Erythroblast (primary cell): ENCODE results near the gene ELFN2.
"Not testable (repeated sequence)": the region's sequence is repeated elsewhere in the genome, so short reads cannot be mapped to it uniquely, and the experiment has no call there.

Source experiments
- DNase-seq, 2 experiments: peaks; one replicate each; lab custom pipeline; 2025; lab: John Stamatoyannopoulos, UW
- GATA1 ChIP-seq: IDR thresholded peaks from 2 replicates; pipeline ENCODE4 v1.6.1; 2011; ENCODE audit warnings: low read depth, mild to moderate bottlenecking, control low read depth, low read length, moderate library complexity
- POLR2A ChIP-seq: IDR thresholded peaks from 2 replicates; pipeline ENCODE4 v1.6.1; 2011; ENCODE audit warnings: mild to moderate bottlenecking, low read length

Gene ELFN2, protein sequence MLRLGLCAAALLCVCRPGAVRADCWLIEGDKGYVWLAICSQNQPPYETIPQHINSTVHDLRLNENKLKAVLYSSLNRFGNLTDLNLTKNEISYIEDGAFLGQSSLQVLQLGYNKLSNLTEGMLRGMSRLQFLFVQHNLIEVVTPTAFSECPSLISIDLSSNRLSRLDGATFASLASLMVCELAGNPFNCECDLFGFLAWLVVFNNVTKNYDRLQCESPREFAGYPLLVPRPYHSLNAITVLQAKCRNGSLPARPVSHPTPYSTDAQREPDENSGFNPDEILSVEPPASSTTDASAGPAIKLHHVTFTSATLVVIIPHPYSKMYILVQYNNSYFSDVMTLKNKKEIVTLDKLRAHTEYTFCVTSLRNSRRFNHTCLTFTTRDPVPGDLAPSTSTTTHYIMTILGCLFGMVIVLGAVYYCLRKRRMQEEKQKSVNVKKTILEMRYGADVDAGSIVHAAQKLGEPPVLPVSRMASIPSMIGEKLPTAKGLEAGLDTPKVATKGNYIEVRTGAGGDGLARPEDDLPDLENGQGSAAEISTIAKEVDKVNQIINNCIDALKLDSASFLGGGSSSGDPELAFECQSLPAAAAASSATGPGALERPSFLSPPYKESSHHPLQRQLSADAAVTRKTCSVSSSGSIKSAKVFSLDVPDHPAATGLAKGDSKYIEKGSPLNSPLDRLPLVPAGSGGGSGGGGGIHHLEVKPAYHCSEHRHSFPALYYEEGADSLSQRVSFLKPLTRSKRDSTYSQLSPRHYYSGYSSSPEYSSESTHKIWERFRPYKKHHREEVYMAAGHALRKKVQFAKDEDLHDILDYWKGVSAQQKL

DNA sequence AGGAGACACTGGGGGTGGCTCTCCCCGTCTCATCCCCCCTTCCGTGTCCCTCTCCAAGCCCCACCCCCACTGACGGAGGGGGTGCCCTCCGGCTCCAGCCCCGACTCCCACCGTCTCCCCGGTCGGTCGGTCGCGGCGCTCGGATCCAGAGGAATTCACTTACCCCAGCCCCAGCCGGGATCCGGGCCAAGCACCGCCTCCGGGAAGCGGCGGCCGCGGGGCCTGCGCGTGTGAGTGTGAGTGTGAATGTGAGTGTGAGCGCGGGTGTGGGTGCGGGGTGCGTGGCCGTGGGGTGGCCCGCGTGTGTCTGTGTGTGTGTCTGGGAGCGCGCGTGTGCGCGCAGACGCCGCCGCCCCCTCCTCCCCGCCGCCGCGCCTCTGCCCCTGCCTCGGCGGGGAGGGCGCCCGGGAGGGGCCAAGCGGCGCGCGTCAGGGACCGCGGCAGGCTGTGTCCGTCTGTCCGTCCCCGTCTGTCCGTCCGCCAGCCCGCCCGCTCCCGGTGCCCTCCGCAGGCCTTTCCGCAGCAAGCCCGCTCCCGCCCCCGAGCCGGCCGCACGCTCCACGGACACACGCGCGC is at the start of gene ELFN2:
ELFN2 (minus strand) TSS at position 345 of the 576 bp plus-strand sequence. CDS start 51,945 bp downstream, outside the sequence.
- no peak for DNase-seq
- TF ChIP-seq POLR2A (no peak), GATA1 (no peak)

DNA sequence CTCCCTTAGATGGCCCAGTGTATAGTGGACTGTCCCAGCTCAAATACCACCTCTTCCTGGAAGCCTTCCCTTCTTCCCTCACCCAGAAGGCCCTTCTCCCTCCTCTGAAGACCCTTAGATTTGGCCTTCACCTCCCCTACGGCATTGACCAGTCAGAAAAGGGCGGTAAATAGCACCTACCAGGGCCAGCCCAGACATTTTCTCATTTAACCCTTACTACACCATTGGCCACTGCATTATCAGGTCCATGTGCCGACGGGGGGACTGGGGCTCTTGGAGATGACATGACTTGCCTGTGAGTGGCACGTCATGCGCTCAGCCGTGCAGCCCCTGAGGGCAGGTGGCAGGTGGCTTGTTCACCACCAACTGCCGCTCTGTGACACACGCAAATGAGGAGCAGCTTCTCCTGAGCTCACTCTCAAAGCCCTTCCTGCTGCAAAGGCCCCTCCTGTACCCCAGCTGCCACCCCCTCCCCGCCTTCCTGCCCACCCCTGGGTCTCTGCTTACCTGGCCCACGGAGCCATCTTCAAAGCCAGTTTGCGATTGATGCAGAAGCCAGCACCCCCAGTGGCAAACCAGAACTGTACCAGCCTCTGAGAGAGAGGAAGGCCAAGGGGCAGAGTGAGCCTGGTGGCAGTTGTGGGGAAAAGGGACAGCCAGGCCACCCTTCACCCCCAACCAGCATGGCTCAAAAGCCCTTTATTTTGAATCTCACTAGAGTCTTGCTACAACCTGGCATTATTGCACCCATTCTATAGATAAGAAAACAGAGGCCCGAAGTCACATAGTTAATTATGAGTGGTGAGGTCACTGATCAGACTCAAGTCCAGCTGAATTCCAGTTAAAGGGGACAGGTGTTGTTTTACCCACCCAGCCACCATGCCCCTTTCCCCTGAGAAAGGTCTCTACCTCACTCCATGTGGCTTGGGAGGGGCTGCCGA is 49.4 kb upstream of the ELFN2 start:
- TF ChIP-seq GATA1 (no peak), POLR2A (no peak)

DNA sequence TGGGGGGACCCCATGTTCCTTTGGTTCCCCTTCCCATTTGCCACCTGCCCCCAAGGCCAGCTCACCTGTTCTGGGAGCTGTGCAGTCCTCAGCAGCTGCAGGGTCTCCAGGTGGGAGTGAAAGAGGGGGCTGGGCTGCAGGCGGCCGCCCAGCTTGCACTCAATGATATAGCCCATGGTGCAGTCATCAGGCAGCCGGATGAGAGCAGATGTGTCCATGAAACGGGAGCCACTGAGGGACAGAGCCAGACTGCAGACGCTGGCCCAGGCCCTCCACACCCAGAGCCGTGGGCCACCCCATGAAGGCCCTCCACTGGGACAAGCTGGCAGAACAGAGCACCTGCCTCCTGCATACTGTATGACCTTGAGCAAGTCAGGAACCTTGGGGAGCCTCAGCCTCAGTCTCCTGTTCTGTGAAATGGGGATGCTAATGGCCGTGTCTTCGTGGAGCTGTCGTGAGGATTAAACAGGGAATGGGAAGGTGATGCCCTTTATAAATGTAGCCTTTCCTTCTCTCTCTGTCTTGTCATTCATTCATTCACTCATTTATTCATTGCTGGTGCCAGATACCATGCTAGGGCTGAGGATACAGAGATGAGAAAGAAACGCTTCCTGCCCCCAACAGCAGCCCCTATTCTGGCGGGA is 47.3 kb upstream of the ELFN2 start:
- no peak for DNase-seq
- TF ChIP-seq GATA1 (no peak), POLR2A (no peak)

More for the DNA sequence above, 49.4 kb upstream of the ELFN2 start:
- DNase-seq, result no peak

DNA sequence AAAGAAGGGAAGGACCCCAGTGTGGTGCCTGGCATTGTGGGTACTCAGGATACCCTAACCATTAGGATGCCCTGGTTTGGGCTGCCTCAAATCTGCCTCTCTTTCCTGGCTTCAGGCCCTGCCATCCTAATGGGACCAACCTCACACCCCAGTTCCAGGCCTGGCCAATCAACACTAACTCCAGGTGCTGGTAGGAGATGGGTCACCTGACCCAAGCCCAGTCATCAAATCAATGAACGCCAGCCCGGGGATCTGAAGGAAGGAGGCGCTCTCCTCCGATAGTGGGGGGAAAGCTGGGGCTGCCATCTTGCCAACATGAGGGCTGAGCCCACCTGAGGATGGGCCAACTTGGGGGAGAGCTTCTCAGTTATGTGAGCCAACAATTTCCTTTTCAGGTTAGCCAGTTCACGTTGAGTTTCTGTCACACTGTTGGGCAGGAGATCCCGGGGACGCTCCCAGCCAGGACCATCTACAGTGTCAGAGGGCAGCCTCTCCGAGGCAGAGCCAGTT is 46.2 kb upstream of the ELFN2 start:
- TF ChIP-seq POLR2A (no peak), GATA1 (no peak)
- DNase-seq, result no peak

DNA sequence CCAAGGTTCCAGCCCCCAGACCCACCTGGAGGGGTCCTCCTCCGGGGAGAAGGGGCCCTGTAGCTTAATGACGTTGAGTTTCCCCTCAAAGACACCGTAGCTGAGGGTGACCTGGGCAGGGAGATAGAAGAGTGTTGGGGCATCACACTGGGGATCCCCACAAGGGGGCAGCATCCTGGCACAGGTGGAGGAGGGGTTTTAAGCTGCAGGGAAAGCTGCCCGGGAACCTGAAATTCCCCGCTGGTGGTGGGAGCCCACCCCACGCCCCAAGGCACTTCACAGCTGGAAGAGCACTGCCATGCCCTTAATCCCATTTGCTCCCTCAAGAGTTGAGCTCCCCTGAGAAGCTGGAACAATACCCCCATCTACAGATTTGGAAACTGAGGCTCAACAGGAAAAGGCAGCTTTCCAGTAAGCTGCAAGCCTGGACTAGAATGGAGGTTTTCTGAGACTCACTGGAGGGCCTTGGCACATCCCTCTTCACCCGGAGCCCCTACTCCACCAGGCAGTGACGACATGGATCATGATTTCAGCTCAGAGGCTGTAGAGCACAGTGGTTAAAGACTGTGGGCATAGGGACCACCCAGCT is 45.2 kb upstream of the ELFN2 start:
- TF ChIP-seq GATA1, result no peak
- no peak for TF ChIP-seq POLR2A
- peak; percentile 17 to 26 for DNase-seq

DNA sequence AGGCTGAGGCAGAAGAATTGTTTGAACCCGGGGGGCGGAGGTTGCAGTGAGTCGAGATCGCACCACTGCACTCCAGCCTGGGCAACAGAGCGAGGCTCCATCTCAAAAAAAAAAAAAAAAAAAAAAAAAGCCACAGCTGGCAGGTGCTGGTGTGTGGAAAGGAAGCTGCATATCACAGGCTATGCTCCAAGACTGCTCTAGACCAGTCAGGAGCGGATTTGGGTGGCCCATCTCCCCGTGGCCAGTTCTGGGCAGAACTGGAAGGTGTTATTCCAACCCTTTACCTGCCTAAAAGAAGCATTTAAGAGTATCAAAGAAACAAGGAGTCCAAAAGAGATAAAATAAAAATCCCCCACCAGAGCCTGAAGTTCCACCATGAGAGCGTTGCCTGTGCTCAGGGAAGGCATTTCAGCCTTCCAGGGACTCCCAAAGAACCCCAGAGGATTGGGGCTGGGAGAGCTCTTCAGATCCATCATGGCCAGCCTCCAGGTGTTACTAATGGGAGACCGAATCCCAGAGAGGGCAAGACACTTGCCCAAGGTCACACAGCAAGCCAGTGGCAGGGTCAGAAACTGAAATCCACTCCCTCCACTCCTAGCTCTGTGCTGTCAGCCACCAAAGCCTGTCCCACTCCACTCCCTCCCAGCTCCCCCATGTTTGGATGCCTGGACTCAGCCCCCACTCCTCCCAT is 44.6 kb upstream of the ELFN2 start:
- DNase-seq, result no peak
- TF ChIP-seq GATA1 (no peak), POLR2A (no peak)

DNA sequence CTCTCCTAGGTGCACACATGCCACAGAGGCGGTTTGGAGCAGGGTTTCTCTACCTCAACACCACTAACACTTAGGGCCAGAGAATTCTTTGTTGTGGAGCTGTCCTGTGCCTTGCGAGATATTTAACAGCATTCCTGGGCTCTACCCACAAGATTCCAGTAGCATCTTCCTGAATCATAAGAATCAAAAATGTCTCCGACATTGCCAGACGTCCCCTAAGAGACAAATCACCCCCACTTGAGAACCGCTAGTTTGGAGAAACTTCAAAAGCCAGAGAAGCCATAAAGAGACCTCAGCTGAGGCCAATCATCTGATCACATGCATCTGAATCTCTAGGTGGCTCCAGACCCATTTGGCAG is 42.8 kb upstream of the ELFN2 start:
- DNase-seq, result no peak
- TF ChIP-seq POLR2A, result no peak
- TF ChIP-seq GATA1, result no peak

DNA sequence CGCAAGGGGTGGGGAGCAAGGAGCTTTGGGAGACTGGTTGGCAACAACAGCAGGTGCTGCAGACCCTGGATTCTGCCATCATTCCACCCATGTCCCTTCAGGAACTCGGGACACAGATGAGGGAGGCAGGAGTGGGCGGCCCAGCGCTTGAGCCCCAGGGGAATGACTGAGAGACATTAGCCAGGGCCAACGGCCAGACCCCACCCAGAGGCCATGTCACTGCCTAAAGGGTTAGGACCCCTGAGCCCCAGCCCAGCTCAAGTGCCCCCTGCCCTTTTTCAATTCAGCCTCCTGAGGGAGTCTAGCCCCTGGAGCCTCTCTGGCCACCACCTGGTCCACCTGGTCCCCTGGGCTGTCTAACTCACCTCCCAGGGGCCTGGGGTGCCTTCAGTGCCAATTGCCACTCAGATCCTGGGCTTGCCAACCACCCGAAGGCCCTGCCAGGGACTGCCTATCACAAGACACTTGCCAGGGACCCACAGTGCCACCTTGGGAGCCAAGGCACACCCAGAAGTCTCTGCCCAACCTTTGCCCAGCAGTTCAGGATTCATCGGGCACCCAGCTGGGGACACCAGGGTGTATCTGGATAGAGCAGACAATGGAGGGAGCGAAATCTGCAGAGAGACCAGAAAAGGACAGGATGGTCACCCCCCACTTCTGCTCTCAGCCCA is 42.3 kb upstream of the ELFN2 start:
- TF ChIP-seq GATA1 (no peak), POLR2A (no peak)
- DNase-seq, result no peak

DNA sequence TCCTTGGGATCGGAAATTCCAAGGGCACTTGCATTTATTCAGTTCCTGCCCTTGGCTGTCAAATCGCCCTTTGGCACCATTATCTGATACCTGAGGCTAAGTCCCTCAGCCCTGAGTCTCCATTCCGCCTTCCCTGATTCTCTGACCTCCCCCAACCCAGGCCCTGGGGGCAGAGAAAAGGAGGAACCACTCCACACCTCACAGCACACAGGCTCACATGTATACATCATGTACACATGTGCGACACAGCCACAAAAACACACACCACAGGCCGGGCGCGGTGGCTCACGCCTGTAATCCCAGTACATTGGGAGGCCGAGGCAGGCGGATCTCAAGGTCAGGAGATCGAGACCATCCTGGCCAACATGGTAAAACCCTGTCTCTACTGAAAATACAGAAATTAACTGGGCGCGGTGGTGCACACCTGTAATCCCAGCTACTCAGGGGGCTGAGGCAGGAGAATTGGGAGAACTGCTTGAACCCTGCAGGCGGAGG is 41.0 kb upstream of the ELFN2 start:
- DNase-seq, result not testable (repeated sequence)

DNA sequence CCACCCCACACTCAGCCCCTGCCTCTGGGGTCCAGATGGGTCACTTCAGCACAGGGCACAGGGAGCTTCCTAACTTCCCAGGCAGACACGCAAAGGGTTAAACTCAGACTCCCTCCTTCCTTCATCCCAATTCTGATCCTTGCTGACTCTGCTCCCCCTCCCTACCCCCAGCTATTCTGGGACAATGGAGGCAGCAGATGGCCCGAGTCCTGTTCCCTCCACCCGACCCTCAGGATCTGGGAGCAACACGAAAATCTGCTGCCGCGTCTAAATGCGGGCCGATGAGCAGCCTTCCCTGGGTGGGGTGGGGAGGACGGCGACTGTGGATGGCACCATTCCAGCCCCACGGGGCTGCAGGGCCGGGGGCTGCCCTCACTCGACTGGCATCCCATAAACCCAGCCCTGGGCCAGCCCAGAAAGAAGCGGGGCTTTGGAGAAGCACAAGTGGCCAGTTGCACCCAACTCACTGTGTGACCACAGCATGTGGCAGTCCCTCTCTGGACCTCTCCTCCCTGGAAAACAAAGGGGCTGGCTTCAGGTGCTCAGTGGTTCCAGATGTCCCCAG is 40.2 kb upstream of the ELFN2 start:
- TF ChIP-seq GATA1 (no peak), POLR2A (no peak)
- no peak for DNase-seq

DNA sequence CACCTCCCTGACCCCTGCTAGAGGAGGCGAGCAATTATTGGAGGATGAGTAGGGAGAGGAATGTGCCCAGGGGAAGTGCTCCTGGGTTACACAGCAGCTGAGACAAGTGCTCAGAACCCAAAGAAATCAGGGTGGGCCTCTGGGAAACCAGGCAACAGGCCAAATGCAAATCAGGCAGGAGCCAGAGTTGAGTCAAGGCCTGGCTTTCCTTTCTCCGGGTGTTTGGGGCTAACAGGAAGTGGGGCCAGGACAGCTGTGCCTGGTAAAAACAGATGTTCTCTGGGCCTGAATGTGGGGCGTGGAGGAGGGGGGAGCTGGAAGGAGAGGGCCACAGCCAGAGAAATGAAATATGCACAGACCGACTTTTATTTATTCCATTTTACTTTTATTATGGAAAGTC is 36.9 kb upstream of the ELFN2 start:
- no peak for DNase-seq
- TF ChIP-seq GATA1 (no peak), POLR2A (no peak)
